ENCODE data around the gene NSL1. TPM values are rescaled to one million over a fixed set of nuclear protein-coding genes. Genes with fewer than 3 reads are reported as not detected.

Gene NSL1
- total RNA-seq, 4 donors from 2014 or later: 10.8 to 22.3 (median 16.9) TPM

- no peak for DNase-seq
- TF ChIP-seq POLR2A (IDR thresholded peaks at IDR 0.05) (no peak), CTCF (IDR thresholded peaks at IDR 0.05) (no peak)
- Histone ChIP-seq H3K36me3 (peaks cover 0 to 5% (median 0%) of the 10 kb centered on the region in 3 donors), H3K9me3 (no peaks in the 10 kb centered on the region), H3K4me3 (no peak overlapping the region), H3K4me1 (peaks cover 0 to 8% (median 3%) of the 10 kb centered on the region in 3 donors), H3K27me3 (peaks cover 0 to 10% (median 0%) of the 10 kb centered on the region in 4 donors), H3K27ac (no peak overlapping the region)
- 67 to 71% methylated on average over 1 to 2 of the region's 2 CpGs for WGBS, 2 donors
- intact Hi-C loops (cut with DNase I): no loop called here
These were observed 106.1 kb downstream of the NSL1 start for GRCh38 chr1:212685429-212685828.

- peaks cover 0 to 5% (median 0%) of the 10 kb centered on the region in 4 donors for H3K27me3 ChIP-seq
- TF ChIP-seq CTCF (IDR thresholded peaks at IDR 0.05) (no peak), POLR2A (IDR thresholded peaks at IDR 0.05) (no peak)
- H3K4me3 ChIP-seq: no peak overlapping the region
- H3K36me3 ChIP-seq: peaks cover 0 to 5% (median 0%) of the 10 kb centered on the region in 3 donors
- WGBS, 2 donors: 91 to 97% methylated on average over 9 to 10 of the region's 11 CpGs
- DNase-seq: no peak
- H3K9me3 ChIP-seq: no peaks in the 10 kb centered on the region
- peaks cover 0 to 8% (median 3%) of the 10 kb centered on the region in 3 donors for H3K4me1 ChIP-seq
- H3K27ac ChIP-seq: no peak overlapping the region
- intact Hi-C loops (cut with DNase I): no loop called here
These were observed 107.0 kb downstream of the NSL1 start for GRCh38 chr1:212684521-212685090.

GRCh38 chr1:212684076-212684475 is 107.5 kb downstream of the NSL1 start:
- no peak for DNase-seq
- peaks cover 0 to 5% (median 0%) of the 10 kb centered on the region in 3 donors for H3K36me3 ChIP-seq
- H3K4me3 ChIP-seq: no peak overlapping the region
- H3K27ac ChIP-seq: no peak overlapping the region
- H3K9me3 ChIP-seq: no peaks in the 10 kb centered on the region
- 79 to 80% methylated on average over 6 of the region's 6 CpGs for WGBS, 2 donors
- H3K4me1 ChIP-seq: peaks cover 0 to 8% (median 3%) of the 10 kb centered on the region in 3 donors
- TF ChIP-seq CTCF (IDR thresholded peaks at IDR 0.05): no peak
- no peak for TF ChIP-seq POLR2A (IDR thresholded peaks at IDR 0.05)
- H3K27me3 ChIP-seq: peaks cover 0 to 5% (median 0%) of the 10 kb centered on the region in 4 donors
- intact Hi-C loops (cut with DNase I): no loop called here

- Histone ChIP-seq H3K36me3 (peaks cover 0 to 5% (median 0%) of the 10 kb centered on the region in 3 donors), H3K4me1 (peaks cover 0 to 8% (median 3%) of the 10 kb centered on the region in 3 donors), H3K27ac (no peak overlapping the region), H3K4me3 (no peak overlapping the region), H3K27me3 (peaks cover 0 to 5% (median 0%) of the 10 kb centered on the region in 4 donors), H3K9me3 (no peaks in the 10 kb centered on the region)
- 60 to 71% methylated on average over 7 of the region's 7 CpGs for WGBS, 2 donors
- TF ChIP-seq CTCF (IDR thresholded peaks at IDR 0.05) (no peak), POLR2A (IDR thresholded peaks at IDR 0.05) (no peak)
- intact Hi-C loops (cut with DNase I): no loop called here
- no peak for DNase-seq
These were observed 108.2 kb downstream of the NSL1 start for GRCh38 chr1:212683357-212683722.

- 29 to 40% methylated on average over 4 of the region's 4 CpGs for WGBS, 2 donors
- intact Hi-C loops (cut with DNase I): no loop called here
- no peak overlapping the region for H3K27ac ChIP-seq
- TF ChIP-seq POLR2A (IDR thresholded peaks at IDR 0.05): no peak
- no peak for TF ChIP-seq CTCF (IDR thresholded peaks at IDR 0.05)
- peaks cover 0 to 5% (median 0%) of the 10 kb centered on the region in 4 donors for H3K27me3 ChIP-seq
- no peaks in the 10 kb centered on the region for H3K36me3 ChIP-seq
- H3K4me3 ChIP-seq: no peak overlapping the region
- DNase-seq: no peak
- H3K9me3 ChIP-seq: no peaks in the 10 kb centered on the region
- H3K4me1 ChIP-seq: peaks cover 0 to 8% (median 0%) of the 10 kb centered on the region in 3 donors
These were observed 110.7 kb downstream of the NSL1 start for GRCh38 chr1:212680680-212681389.
